T follicular helper cell (primary cell): Measurements from ENCODE around the gene ICAM3.

ENCODE experiments used
- DNase-seq: peaks from one replicate; pipeline ENCODE4 v3.0.0-alpha.2; 2020; ENCODE audit warnings: low read depth

Gene ICAM3

DNA sequence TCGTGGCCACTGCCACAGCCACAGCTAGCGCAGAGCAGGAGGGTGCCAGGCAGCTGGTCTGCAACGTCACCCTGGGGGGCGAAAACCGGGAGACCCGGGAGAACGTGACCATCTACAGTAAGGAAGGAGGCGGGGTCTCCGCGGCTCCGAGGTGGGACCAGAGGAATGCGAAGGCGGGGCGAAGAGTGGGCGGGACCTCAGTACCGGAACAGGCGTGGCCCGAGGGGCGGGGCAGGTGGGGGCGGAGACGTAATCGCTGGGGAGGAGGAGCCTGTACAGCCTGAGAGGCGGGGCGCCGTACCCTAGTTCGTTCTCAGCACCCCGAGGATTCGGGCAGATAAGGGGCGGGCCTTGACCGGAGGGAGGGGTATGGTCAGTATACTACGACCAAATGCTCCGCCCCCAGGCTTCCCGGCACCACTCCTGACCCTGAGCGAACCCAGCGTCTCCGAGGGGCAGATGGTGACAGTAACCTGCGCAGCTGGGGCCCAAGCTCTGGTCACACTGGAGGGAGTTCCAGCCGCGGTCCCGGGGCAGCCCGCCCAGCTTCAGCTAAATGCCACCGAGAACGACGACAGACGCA lies 47.1 kb downstream of the ICAM3 start:
- DNase-seq: peak; percentile 49

GRCh38 chr19:10291554-10292205 lies 47.7 kb downstream of the ICAM3 start:
- no peak for DNase-seq

DNA sequence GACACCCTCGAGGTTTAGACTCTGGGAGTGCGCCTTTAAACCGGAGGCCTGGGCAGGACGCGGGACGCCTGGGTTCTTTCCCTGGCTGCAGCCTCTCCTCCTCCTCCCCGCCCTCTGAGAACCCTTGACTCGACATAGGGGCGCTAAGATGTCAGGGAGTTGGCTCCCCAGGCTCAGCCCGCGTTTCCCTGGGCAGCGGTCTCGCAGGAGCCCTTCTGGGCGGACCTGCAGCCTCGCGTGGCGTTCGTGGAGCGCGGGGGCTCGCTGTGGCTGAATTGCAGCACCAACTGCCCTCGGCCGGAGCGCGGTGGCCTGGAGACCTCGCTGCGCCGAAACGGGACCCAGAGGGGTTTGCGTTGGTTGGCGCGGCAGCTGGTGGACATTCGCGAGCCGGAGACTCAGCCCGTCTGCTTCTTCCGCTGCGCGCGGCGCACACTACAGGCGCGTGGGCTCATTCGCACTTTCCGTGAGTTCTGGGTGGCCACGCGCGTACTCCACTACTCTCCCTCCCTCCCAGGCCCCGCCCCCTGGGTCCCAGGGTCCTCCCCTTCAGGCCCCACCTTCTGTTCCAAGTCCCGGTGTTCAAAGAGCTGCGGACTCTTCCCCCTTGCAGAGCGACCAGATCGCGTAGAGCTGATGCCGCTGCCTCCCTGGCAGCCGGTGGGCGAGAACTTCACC lies 48.4 kb downstream of the ICAM3 start:
- DNase-seq: no peak

- DNase-seq: no peak
Observed at GRCh38 chr19:10290357-10290875, 49.0 kb downstream of the ICAM3 start.

DNA sequence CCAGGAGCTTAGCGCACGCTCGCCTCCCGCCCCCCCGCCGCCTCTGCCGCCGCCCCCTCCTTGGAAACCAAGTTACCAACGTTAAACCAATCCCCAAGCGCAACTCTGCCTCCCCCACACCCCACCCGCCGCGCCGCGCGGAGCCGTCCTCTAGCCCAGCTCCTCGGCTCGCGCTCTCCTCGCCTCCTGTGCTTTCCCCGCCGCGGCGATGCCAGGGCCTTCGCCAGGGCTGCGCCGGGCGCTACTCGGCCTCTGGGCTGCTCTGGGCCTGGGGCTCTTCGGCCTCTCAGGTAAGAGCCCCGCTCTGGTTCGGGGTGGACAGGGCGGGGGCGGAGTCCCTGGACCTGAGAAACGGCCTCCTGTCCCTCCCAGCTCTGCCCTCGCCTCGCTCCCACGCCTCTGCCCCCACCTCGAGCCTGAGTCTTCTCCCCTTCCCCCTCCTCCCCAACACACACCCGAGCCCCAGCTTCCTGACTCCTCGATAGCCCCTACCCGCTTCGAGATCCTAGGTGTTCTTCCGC lies 49.5 kb downstream of the ICAM3 start, which contains the start of gene ICAM5:
ICAM5 (plus strand) TSS at position 117 of the 521 bp plus-strand sequence; CDS start at position 209, 92 bp downstream.
- DNase-seq: no peak

DNA sequence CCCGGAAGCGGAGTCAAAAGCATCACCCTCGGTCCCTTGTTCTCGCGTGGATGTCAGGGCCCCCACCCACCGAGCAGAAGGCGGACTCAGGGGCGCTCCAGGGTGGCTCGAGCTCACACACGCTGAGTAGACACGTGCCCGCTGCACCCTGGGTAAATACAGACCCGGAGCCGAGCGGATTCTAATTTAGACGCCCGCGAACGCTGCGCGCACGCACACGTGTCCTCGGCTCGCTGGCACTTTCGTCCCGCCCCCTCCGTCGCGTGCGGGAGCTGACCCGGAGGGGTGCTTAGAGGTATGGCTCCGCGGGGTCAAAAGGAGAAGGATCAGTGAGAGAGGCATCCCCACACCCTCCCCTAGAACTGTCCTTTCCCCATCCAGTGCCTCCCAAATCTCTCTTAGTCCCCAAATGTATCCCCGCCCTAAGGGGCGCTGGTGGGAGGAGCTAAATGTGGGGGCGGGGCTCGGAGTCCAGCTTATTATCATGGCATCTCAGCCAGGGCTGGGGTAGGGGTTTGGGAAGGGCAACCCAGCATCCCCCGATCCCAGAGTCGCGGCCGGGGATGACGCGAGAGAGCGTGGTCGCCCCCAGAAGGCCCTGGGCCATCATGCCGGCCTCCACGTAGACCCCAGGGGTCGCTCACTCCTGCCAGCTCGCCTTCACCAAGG lies 50.1 kb downstream of the ICAM3 start:
- DNase-seq: peak; percentile 46

GRCh38 chr19:10288662-10289166 lies 50.7 kb downstream of the ICAM3 start:
- DNase-seq: no peak

GRCh38 chr19:10286803-10287737 lies 52.4 kb downstream of the ICAM3 start, which contains the start of gene ICAM4:
TSS of gene ICAM4 (plus strand) at chr19:10286955. CDS start at chr19:10287013, 58 bp downstream.
- no peak for DNase-seq

DNA sequence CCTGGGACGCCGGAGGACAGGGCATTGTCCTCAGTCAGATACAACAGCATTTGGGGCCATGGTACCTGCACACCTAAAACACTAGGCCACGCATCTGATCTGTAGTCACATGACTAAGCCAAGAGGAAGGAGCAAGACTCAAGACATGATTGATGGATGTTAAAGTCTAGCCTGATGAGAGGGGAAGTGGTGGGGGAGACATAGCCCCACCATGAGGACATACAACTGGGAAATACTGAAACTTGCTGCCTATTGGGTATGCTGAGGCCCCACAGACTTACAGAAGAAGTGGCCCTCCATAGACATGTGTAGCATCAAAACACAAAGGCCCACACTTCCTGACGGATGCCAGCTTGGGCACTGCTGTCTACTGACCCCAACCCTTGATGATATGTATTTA lies 54.0 kb downstream of the ICAM3 start:
- no peak for DNase-seq

DNA sequence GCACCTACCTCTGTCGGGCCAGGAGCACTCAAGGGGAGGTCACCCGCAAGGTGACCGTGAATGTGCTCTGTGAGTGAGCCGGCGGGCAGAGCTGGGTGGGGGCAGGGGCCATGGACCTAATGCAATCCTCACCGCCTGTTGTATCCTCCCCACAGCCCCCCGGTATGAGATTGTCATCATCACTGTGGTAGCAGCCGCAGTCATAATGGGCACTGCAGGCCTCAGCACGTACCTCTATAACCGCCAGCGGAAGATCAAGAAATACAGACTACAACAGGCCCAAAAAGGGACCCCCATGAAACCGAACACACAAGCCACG lies 54.5 kb downstream of the ICAM3 start:
- no peak for DNase-seq

- no peak for DNase-seq
Observed at GRCh38 chr19:10284065-10284959, 55.1 kb downstream of the ICAM3 start.
